IPS-18c (cell line): ENCODE measurements around the gene XPNPEP2.

Experiments used
- H3K4me3 ChIP-seq: 2 replicates; pipeline ENCODE4 v1.7.0; 2013; ENCODE audit warnings: low read depth, mild to moderate bottlenecking, low read length, moderate library complexity; ENCODE audit not compliant: insufficient read depth
- H3K9me3 ChIP-seq: one replicate; pipeline ENCODE4 v1.6.1; 2013; ENCODE audit warnings: mild to moderate bottlenecking, low read length, moderate library complexity; ENCODE audit not compliant: control insufficient read depth, insufficient read depth

XPNPEP2 gene, protein sequence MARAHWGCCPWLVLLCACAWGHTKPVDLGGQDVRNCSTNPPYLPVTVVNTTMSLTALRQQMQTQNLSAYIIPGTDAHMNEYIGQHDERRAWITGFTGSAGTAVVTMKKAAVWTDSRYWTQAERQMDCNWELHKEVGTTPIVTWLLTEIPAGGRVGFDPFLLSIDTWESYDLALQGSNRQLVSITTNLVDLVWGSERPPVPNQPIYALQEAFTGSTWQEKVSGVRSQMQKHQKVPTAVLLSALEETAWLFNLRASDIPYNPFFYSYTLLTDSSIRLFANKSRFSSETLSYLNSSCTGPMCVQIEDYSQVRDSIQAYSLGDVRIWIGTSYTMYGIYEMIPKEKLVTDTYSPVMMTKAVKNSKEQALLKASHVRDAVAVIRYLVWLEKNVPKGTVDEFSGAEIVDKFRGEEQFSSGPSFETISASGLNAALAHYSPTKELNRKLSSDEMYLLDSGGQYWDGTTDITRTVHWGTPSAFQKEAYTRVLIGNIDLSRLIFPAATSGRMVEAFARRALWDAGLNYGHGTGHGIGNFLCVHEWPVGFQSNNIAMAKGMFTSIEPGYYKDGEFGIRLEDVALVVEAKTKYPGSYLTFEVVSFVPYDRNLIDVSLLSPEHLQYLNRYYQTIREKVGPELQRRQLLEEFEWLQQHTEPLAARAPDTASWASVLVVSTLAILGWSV

DNA sequence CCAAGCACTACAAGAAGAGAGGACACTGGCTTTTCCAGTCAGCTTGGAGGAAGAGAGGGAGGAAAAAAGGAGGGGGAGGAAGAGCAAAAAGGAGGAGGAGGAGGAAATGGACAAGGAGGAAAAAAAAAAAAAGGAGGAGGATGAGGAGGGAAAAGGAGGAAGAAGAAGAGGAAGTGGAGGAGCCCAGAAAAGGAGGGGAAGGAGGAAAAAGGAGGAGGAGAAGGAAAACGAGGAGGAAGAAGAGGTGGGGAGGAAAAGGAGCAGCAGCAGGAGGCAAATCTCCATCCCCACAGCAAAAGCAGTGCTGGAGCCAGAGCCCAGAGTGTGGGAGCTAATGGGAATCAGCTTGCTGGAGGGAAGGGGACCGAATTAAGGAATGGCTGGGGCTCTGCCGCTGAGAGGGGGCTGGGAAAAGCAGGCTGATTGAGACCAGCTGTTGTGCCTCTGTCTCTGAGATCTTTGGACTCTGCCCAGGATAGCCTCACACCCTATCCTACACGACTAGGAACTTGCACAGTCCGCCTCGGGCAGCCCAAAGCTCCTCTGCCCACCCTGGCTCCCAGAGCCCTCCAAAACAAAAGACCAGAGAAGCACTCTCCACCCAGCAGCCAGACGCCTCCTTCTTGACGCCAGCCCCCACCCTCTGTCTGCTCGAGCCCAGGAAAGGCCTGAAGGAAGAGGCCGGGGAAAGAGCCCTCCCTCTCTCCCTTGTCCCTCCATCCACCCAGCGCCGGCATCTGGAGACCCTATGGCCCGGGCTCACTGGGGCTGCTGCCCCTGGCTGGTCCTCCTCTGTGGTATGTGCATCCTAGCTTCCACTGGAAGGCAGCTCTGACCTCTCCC, at the start of gene XPNPEP2:
Gene XPNPEP2, plus strand, starts transcription at position 514 of the 843 bp plus-strand sequence. Its CDS starts 235 bp downstream, at position 749.
- H3K9me3 ChIP-seq, result peaks cover 13% of the 10 kb centered on the region

DNA sequence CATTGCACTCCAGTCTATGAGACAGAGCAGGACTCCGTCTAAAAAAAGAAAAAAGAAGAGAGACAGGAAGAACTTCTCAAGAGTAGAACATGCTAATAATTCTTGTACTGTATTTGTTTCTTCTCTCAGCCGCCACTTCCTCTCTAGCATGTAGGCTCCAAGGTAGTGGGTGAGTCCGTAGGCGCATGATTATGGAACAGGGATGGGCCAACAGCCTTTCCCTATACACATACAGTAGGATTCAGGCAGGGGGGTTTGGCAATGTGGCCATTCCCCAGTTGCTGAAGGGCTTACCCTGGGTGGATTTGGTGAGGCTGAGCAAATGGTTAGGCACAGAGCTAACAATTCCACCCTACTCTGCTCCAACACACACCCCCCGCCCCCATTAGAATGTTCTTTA, 49.0 kb upstream of the XPNPEP2 start:
- no peak overlapping the region for H3K4me3 ChIP-seq
- H3K9me3 ChIP-seq, result peaks cover 3% of the 10 kb centered on the region

More for the DNA sequence above, at the start of gene XPNPEP2:
- no peak within 1 kb of the TSS for H3K4me3 ChIP-seq

DNA sequence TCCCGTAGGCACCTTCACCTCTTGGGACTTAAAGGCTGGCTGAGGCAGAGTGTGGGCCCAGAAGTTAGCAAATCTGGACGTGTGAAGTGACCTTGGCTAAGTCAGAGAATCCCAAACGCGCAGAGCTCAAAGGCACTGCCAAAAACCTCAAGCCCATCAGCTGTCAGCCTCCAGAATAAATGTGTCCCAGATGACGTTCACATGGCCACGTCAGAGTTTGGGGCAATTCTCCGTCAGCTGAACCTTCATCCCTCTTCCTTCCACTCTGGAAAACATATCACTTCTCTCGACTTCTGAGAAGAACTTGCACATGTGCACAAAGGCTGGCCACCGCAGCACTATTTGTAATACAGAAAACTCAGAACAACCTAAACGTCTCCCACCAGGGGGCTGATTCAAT, 48.3 kb upstream of the XPNPEP2 start:
- Histone ChIP-seq H3K4me3 (no peak overlapping the region), H3K9me3 (peaks cover 3% of the 10 kb centered on the region)

DNA sequence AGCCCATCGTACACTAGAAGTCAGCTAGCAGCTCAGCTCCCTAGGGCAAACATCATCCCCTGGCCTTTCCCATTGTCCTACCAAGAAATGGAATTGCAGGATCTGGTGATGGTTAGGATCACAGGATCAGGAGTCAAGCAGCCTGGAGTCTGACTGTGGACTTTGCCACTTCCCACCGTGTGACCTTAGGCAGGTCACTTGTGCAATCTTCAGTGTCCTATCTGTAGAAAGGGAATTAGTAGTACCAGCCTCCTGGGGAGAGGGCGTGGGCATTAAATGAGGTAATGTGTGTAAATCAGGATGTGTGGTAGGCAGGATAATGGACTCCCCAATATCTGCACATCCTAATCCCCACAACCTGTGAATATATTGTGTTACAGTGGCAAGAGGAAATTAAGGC, 45.4 kb upstream of the XPNPEP2 start:
- peaks cover 7% of the 10 kb centered on the region for H3K9me3 ChIP-seq
- no peak overlapping the region for H3K4me3 ChIP-seq

DNA sequence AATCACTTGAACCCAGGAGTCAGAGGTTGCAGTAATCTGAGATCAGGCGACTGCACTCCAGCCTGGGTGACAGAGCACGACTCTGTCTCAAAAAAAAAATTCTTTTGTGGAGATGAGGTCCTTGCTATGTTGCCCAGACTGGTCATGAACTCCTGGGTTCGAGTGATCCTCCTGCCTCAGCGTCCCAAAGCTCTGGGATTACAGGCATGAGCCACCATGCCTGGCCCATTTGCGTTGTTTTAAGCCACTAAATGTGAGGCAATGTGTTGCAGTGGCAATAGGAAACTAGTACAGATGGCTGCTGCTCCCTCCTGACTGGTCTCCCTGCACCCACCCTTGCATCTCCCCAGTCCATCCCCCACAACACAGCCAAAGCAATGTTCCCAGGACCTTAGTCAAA, 44.0 kb upstream of the XPNPEP2 start:
- Histone ChIP-seq H3K4me3 (no peak overlapping the region), H3K9me3 (peaks cover 7% of the 10 kb centered on the region)

DNA sequence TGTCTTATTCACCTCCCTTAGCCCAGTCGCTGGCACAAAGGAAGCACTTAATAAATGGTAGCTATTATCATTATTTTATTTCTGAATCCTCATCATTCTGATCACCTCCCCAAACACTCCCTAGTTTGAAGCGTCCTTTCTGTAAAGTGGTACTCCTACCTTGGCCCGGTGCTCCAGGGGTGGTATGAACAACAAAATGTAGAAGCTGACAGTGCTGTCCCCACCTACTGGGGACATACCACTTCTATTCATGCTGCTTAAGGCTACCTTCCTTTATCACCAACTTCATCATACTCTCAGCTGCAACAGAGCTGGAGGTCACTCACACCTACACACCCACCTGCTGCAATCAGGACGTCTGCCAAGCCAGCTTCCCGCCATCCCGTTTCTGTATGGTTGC, 43.2 kb upstream of the XPNPEP2 start:
- peaks cover 7% of the 10 kb centered on the region for H3K9me3 ChIP-seq
- H3K4me3 ChIP-seq, result no peak overlapping the region

DNA sequence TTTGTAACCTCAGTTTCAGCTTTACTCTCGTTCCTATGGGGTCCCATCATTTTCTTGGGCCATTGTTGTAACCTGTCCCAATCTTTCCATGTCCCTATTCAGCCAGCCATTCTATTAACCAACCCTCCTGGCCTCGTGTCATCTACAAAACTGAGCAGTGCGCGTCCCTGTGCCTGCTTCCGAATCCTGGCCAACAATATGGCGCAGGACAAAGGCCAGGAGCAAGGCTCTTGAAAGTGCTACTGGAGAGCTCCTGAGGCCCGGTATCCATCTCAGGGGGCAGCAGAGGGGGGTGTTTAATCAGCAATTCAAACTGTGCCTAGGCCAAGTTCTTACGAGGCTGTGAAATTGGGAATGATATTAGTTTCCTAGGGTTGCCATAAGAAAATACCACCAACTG, 42.8 kb upstream of the XPNPEP2 start:
- Histone ChIP-seq H3K4me3 (no peak overlapping the region), H3K9me3 (peaks cover 7% of the 10 kb centered on the region)

DNA sequence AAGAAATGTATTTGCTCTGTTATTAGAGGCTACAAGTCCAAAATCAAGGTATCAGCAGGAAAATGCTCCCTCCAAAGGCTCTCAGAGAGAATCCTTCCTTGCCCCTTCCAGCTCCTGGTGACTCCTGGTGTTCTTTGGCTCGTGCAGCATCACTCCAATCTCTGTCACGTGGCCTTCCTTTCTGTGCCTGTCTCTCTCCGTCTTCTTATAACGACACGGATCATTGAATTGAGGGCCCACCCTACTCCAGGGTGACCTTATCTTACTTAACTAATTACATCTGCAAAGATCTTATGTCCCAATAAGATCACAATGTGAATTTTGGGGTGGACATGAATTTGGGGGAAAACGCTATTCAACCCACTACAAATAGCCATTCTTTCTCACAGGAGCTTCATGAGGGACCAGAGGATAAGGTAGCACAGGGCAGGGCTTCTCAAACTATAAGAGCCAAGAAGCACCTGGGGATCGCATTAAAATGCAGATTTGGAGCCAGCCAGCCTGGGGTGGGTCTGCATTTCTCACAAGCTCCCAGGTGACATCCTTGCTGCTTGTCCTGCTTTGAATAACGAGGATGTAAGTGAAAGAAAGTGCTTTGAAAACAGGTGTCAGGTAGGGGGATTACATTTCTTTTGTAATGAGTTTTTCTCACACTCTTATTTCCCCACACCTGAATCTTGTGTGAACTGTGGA, 42.2 kb upstream of the XPNPEP2 start:
- Histone ChIP-seq H3K9me3 (peaks cover 7% of the 10 kb centered on the region), H3K4me3 (no peak overlapping the region)

DNA sequence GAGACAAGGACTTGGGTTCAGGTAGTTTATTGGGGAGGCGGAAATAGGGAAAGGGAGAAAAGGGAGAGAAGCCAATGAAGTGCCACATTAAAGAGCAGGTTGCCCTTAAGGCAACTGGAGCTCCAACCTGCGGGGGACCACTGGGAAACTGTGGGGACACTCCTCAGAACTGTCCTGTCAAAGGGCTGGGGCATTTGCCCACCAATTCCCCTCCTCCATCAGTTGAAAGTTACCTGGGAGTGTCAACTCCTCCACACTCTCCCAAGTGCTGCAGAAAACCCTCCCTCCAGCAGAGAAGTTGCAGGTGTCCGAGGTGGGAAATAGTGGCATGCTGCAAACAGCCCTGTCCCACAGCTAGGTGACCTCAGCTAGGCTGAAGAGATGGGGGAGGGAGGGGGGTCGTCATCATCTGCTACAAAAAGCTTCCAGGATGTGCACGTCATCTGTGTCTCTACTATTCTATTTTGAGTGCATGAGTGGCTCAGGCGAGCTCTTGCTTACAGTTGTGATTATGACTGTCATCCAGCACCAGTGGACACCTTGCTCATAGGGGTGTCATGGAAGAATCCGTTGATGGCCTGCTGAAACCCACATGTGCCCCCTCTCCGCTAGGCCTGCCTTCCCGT, 41.5 kb upstream of the XPNPEP2 start:
- Histone ChIP-seq H3K9me3 (peaks cover 7% of the 10 kb centered on the region), H3K4me3 (no peak overlapping the region; the same call in 1 of the 2 replicates)

DNA sequence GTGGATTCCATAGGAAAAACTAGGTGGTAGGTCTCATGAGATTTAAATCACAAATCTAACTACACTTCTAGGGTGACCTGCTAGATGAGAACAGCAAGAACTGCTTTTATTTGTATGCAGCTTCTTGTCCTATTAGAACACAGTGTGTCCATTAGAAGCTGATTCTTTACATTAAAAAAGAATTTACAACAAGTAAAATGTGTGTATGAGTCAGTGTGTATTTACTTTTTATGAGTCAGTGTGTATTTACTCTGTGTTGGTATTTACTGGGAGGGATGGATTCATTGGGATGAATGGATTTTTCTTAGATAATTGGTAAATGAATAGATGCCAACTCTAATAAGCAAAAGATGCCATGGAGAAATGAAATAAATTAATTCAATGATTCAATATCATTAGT, 40.6 kb upstream of the XPNPEP2 start:
- H3K4me3 ChIP-seq, result no peak overlapping the region

DNA sequence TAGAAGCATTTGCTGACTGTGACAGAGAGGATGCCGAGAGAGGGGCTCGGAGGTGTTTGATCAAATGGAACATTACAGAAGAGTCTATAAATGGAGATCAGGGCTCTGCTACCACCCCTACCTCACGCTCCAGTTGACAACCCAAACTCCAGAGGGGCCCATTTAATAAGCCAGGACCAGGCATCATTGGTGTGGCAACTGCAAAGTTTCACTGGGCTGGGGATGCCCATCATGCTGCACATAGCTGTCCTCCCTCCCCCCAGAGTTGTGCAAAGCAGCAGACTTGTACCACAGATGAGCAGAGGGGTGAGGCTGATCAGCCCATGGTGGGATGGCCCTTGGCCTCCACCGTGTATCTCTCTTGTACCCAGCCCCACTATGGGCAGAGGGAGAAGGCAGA, 38.2 kb upstream of the XPNPEP2 start:
- peaks cover 7% of the 10 kb centered on the region for H3K9me3 ChIP-seq
- no peak overlapping the region for H3K4me3 ChIP-seq

More for the DNA sequence above, 40.6 kb upstream of the XPNPEP2 start:
- peaks cover 7% of the 10 kb centered on the region for H3K9me3 ChIP-seq

DNA sequence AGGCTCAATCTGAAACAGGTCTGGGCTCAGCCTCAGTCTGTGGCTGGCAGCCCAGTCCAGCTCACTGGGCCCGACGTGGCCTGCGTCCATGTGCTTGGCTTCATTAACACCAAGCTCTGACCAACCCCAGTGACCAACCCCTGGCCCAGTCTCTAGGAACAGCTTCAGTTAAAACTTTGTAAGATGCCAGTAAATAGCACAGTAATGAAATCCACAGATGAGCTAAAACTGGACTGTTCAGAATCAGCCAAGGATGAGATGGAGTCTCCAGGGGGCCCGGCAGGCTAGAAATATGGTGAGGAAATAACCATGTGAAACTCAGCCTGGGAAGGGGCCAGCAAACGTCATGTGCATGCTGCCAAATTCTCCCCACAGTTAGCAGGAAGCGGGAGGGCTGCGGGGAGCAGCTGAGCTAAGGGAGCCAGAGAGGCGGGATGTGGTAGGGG, 37.1 kb upstream of the XPNPEP2 start:
- Histone ChIP-seq H3K4me3 (no peak overlapping the region), H3K9me3 (peaks cover 8% of the 10 kb centered on the region)

DNA sequence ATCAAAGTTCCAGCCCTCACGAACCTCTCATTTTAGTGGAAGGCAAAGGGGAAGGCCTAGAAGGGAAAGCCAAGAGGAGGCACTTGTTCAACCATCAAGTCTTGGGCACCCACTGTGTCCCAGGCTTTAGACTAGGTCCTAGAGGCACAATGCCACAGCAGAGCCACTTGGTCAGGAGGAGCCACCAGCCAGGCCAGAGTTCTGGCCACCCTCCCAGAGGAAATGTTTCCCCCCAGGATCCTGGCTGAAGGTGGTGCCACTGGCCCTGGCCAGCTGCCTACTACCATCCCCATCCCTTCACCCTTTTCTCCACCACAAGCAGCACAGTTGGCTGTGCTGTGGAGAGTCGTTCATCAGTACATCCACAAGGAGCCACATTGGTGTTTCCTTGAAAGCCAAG, 34.3 kb upstream of the XPNPEP2 start:
- 0 out of 2 replicates have a peak overlapping the region, but pooled peaks have one; percentile 3 for H3K4me3 ChIP-seq

DNA sequence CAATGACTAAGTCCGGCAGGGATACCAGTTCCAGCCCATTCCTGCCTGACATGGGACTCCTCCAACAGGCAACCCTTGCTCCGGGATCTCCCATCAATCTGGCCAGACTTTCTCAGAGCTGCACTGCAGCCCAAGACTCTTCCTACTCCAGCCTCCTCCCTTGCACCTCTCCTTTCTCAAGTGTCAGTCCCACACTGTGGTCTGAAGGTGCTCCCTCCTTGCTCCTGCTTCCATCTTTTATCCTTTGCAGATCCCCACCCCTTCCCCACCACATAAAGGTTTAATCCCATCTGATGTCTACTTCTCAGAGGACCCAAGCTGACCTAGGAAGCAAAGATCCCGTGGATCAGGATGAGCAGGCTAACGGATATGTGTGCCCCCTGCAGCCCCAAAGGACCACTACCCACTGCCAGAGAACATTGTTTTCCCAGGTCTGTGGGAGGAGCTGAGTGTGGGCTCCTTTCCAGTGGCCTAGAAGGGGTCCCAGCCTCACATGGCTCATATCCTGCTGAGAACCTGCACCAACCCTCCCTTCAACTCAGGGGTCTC, 33.3 kb upstream of the XPNPEP2 start:
- no peak overlapping the region; the same call in 1 of the 2 replicates for H3K4me3 ChIP-seq
- peaks cover 8% of the 10 kb centered on the region for H3K9me3 ChIP-seq

More for the DNA sequence above, 34.3 kb upstream of the XPNPEP2 start:
- H3K9me3 ChIP-seq, result peaks cover 8% of the 10 kb centered on the region

DNA sequence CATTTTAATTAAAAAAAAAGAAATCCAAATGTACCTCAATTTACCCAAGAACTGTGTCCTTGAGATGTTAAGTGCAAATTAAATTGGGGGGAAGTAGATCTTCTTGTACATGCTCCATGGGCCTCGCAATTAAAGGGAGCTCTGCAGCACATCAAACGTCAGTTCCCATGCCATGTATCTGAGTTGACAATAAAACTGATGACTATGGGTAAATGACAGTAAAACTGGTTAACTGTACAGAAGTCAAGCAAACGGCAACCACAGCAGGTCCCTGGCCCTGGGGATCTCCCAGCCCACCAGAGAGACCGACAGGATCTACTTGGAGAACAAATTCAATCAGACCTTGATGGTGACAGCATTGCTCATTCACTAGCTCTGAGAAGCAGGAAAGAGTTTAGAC, 32.8 kb upstream of the XPNPEP2 start:
- Histone ChIP-seq H3K4me3 (no peak overlapping the region), H3K9me3 (peaks cover 8% of the 10 kb centered on the region)

DNA sequence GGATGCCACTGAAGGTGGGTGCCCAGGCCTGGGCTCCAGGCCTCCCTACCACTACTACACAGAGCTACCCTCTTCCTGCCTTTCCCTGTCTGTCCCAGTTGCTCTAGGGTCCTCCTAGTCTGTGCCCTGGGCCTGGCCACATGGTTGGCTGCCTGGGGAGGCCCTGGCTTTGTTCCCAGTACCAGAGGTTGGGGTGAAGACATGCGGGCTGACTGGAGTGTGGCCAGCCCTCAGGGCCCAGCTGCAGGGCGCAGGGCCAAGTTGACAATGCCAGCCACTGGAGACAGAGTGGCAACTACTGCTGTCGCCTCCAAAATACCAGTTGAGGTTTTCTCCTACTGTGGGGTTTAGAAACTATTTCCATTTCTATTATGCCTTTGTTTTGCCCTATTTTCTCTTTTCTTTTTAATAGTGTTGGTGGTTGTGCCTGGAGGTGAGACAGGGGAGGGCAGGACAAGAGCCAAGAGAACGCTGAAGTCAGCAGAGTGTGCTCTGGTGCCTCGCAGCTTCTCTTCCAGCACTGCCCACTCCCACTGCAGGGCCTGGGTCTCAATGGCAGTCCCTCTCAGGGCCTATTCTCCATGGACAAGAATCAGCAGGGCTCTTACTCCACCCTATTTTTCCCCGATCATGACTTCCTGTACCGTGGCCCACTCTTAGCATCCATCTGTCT, 32.2 kb upstream of the XPNPEP2 start:
- Histone ChIP-seq H3K4me3 (no peak overlapping the region), H3K9me3 (peaks cover 8% of the 10 kb centered on the region)
